H7 (cell line): ENCODE data around the gene GJC2. TPM values are rescaled to one million over a fixed set of nuclear protein-coding genes. Genes with fewer than 3 reads are reported as not detected.

Experiments used
- DNase-seq: peaks from one replicate; pipeline ENCODE4 v3.0.0; 2012
- H3K27me3 ChIP-seq: 2 replicates; pipeline ENCODE4 v1.6.0; 2011; ENCODE audit warnings: mild to moderate bottlenecking, low read length; ENCODE audit not compliant: control insufficient read depth, insufficient read depth
- H3K36me3 ChIP-seq: replicated peaks from 2 replicates; pipeline ENCODE4 v1.5.1; 2011; ENCODE audit warnings: low read length; ENCODE audit not compliant: control insufficient read depth, insufficient read depth
- H3K4me3 ChIP-seq: 2 replicates; pipeline ENCODE4 v1.5.1; 2011; ENCODE audit warnings: low read depth, mild to moderate bottlenecking, control low read depth, low read length, moderate library complexity; ENCODE audit not compliant: insufficient read depth
- total RNA-seq: library from RNA; depleted of rRNA; stranded (reverse); fragments of >200 nt; shearing (Covaris generic); gene quantifications from 2 replicates; pipeline ENCODE4 v1.2.3, GENCODE V29; 2014

GJC2 gene
- total RNA-seq, 1 experiment from 2014 or later: 1.7 TPM

- Histone ChIP-seq H3K27me3 (no peaks in the 10 kb centered on the region), H3K4me3 (no peak overlapping the region), H3K36me3 (no peaks in the 10 kb centered on the region)
- peak; percentile 43 for DNase-seq
Observed at GRCh38 chr1:228145463-228146416, 4.0 kb upstream of the GJC2 start.

GRCh38 chr1:228146417-228147150 lies 3.1 kb upstream of the GJC2 start:
- Histone ChIP-seq H3K36me3 (no peaks in the 10 kb centered on the region), H3K27me3 (no peaks in the 10 kb centered on the region), H3K4me3 (no peak overlapping the region)
- peak; percentile 43 for DNase-seq

GRCh38 chr1:228147151-228147693 lies 2.5 kb upstream of the GJC2 start:
- Histone ChIP-seq H3K36me3 (no peaks in the 10 kb centered on the region), H3K4me3 (no peak overlapping the region), H3K27me3 (no peaks in the 10 kb centered on the region)
- peak; percentile 43 for DNase-seq

- peak; percentile 41 for DNase-seq
- Histone ChIP-seq H3K27me3 (no peaks in the 10 kb centered on the region), H3K4me3 (no peak overlapping the region), H3K36me3 (no peaks in the 10 kb centered on the region)
Observed at GRCh38 chr1:228147768-228148167, 2.0 kb upstream of the GJC2 start.

GRCh38 chr1:228148196-228148861 lies 1.4 kb upstream of the GJC2 start:
- H3K4me3 ChIP-seq: no peak overlapping the region
- peak; percentile 54 for DNase-seq
- no peaks in the 10 kb centered on the region for H3K36me3 ChIP-seq
- no peaks in the 10 kb centered on the region for H3K27me3 ChIP-seq

- Histone ChIP-seq H3K36me3 (no peaks in the 10 kb centered on the region), H3K27me3 (no peaks in the 10 kb centered on the region), H3K4me3 (no peak overlapping the region)
- no peak for DNase-seq
Observed at GRCh38 chr1:228148935-228149405, 760 bp upstream of the GJC2 start.

- no peaks in the 10 kb centered on the region for H3K36me3 ChIP-seq
- no peaks in the 10 kb centered on the region for H3K27me3 ChIP-seq
- H3K4me3 ChIP-seq: no peak overlapping the region
- DNase-seq: no peak
Observed at GRCh38 chr1:228150120-228150460, 360 bp downstream of the GJC2 start.

- no peaks in the 10 kb centered on the region for H3K27me3 ChIP-seq
- no peaks in the 10 kb centered on the region for H3K36me3 ChIP-seq
- no peak overlapping the region for H3K4me3 ChIP-seq
- peak; percentile 61 for DNase-seq
Observed at GRCh38 chr1:228150461-228151179, 890 bp downstream of the GJC2 start.

- peak; percentile 53 for DNase-seq
- H3K27me3 ChIP-seq: no peaks in the 10 kb centered on the region
- no peak overlapping the region for H3K4me3 ChIP-seq
- H3K36me3 ChIP-seq: no peaks in the 10 kb centered on the region
Observed at GRCh38 chr1:228151180-228151925, 1.6 kb downstream of the GJC2 start.

GRCh38 chr1:228152097-228152917 lies 2.6 kb downstream of the GJC2 start:
- DNase-seq: peak; percentile 49
- no peaks in the 10 kb centered on the region for H3K27me3 ChIP-seq
- H3K36me3 ChIP-seq: no peaks in the 10 kb centered on the region
- H3K4me3 ChIP-seq: no peak overlapping the region

GRCh38 chr1:228152918-228153258 lies 3.2 kb downstream of the GJC2 start:
- Histone ChIP-seq H3K36me3 (no peaks in the 10 kb centered on the region), H3K4me3 (no peak overlapping the region), H3K27me3 (no peaks in the 10 kb centered on the region)
- peak; percentile 29 for DNase-seq

GRCh38 chr1:228154021-228154669 lies 4.4 kb downstream of the GJC2 start:
- no peak overlapping the region for H3K4me3 ChIP-seq
- H3K27me3 ChIP-seq: no peaks in the 10 kb centered on the region
- H3K36me3 ChIP-seq: no peaks in the 10 kb centered on the region
- no peak for DNase-seq
